H1 (cell line): ENCODE measurements around the gene MRPS35.

Experiments
- CTCF ChIP-seq, 3 experiments: IDR thresholded peaks; 1 replicate in 2 of 3; 2 replicates in 1 of 3; pipeline versions ENCODE4 v1.5.1 to v1.6.1; 2011; ENCODE audit warnings: low read length in 3 of 3, mild to moderate bottlenecking in 3 of 3, inconsistent platforms in 2 of 3, low read depth in 1 of 3, moderate library complexity in 1 of 3; ENCODE audit not compliant: insufficient read depth in 1 of 3; ENCODE audit errors: control extremely low read depth in 1 of 3
- EP300 ChIP-seq, 2 experiments: IDR thresholded peaks; 1 replicate in 1 of 2; 2 replicates in 1 of 2; pipeline ENCODE4 v1.6.1; 2011 to 2012; ENCODE audit warnings: low read depth in 2 of 2, low read length in 2 of 2, mild to moderate bottlenecking in 2 of 2, borderline replicate concordance in 1 of 2, inconsistent platforms in 1 of 2, moderate library complexity in 1 of 2
- EZH2 ChIP-seq: fragments of 200-600 bp; sonication (generic); IDR thresholded peaks from 2 replicates; pipeline ENCODE4 v1.7.1; 2012; ENCODE audit warnings: low read depth, mild to moderate bottlenecking, moderate library complexity, low read length, inconsistent platforms; ENCODE audit not compliant: severe bottlenecking
- JUND ChIP-seq: IDR thresholded peaks from 2 replicates; pipeline ENCODE4 v1.6.1; 2011; ENCODE audit warnings: mild to moderate bottlenecking, improper control_type of control experiment, low read length
- PHF8 ChIP-seq: fragments of 200-600 bp; sonication (generic); conservative IDR thresholded peaks from 2 replicates; pipeline ENCODE4 v1.7.1; 2012; ENCODE audit warnings: low read depth, mild to moderate bottlenecking, inconsistent platforms, low read length, moderate library complexity
- POLR2A ChIP-seq, 2 experiments: IDR thresholded peaks; 1 replicate in 1 of 2; 2 replicates in 1 of 2; pipeline ENCODE4 v1.6.1; 2011; ENCODE audit warnings: low read depth in 2 of 2, low read length in 2 of 2, mild to moderate bottlenecking in 2 of 2; ENCODE audit errors: control extremely low read depth in 1 of 2
- SIN3A ChIP-seq, 2 experiments: IDR thresholded peaks in 1 of 2; conservative IDR thresholded peaks in 1 of 2; 2 replicates each; pipeline ENCODE4 v1.6.1; 2011 to 2012; ENCODE audit warnings: low read length in 2 of 2, improper control_type of control experiment in 1 of 2, low read depth in 1 of 2, mild to moderate bottlenecking in 1 of 2
- SP1 ChIP-seq: IDR thresholded peaks from 2 replicates; pipeline ENCODE4 v1.6.1; 2011; ENCODE audit warnings: low read depth, low read length
- TEAD4 ChIP-seq: IDR thresholded peaks from 2 replicates; pipeline ENCODE4 v1.6.1; 2012; ENCODE audit warnings: low read depth, low read length, inconsistent platforms, mixed read lengths

- no peak for TF ChIP-seq EP300 (IDR thresholded peaks at IDR 0.05; ENCODE audit: borderline replicate concordance in 1 of 2, low read depth in 2 of 2, low read length in 2 of 2)
- TF ChIP-seq PHF8 = no peak
- no peak for TF ChIP-seq POLR2A (IDR thresholded peaks at IDR 0.05; ENCODE audit: control extremely low read depth in 1 of 2, low read depth in 2 of 2, low read length in 2 of 2)
- TF ChIP-seq TEAD4 = no peak
- TF ChIP-seq CTCF (IDR thresholded peaks at IDR 0.05; ENCODE audit: control extremely low read depth in 1 of 3, insufficient read depth in 1 of 3, low read depth in 1 of 3, low read length in 3 of 3) = no peak
- TF ChIP-seq EZH2 = no peak
- no peak for TF ChIP-seq JUND
- TF ChIP-seq SP1 = no peak
- TF ChIP-seq SIN3A (conservative IDR thresholded peaks at IDR 0.05 in 1 of 2, IDR thresholded peaks at IDR 0.05 in 1 of 2; ENCODE audit: low read depth in 1 of 2, low read length in 2 of 2) = no peak
These were observed 14.4 kb upstream of the MRPS35 start, which contains the start of gene REP15 for GRCh38 chr12:27696293-27696652.
